ENCODE results near the gene SMARCA5.

Gene SMARCA5

GRCh38 chr4:143531788-143532491, 18.4 kb downstream of the SMARCA5 start:
- DNase-seq: no peak

- no peak for DNase-seq
These were observed 25.6 kb downstream of the SMARCA5 start for GRCh38 chr4:143538979-143539669.

- DNase-seq: no peak
These were observed 26.1 kb downstream of the SMARCA5 start for GRCh38 chr4:143539670-143540023.

- DNase-seq: no peak
These were observed 36.4 kb downstream of the SMARCA5 start for GRCh38 chr4:143549928-143550327.

- no peak for DNase-seq
These were observed 41.5 kb downstream of the SMARCA5 start for GRCh38 chr4:143554728-143555597.

GRCh38 chr4:143555676-143556075, 42.2 kb downstream of the SMARCA5 start:
- DNase-seq: no peak

- DNase-seq: no peak
These were observed 44.8 kb downstream of the SMARCA5 start for GRCh38 chr4:143558286-143558685.

- DNase-seq: peak; percentile 67
These were observed 45.6 kb downstream of the SMARCA5 start for GRCh38 chr4:143558823-143559756.

GRCh38 chr4:143559757-143560147, 46.2 kb downstream of the SMARCA5 start:
- DNase-seq: peak; percentile 47

GRCh38 chr4:143564472-143564871, 51.0 kb downstream of the SMARCA5 start:
- no peak for DNase-seq

- DNase-seq: no peak
These were observed 61.8 kb downstream of the SMARCA5 start for GRCh38 chr4:143575331-143575730.

GRCh38 chr4:143581331-143581946, 67.9 kb downstream of the SMARCA5 start:
- no peak for DNase-seq

GRCh38 chr4:143585548-143585947, 72.0 kb downstream of the SMARCA5 start:
- DNase-seq: no peak

- DNase-seq: no peak
These were observed 72.6 kb downstream of the SMARCA5 start for GRCh38 chr4:143586080-143586479.

GRCh38 chr4:143587703-143588102, 74.2 kb downstream of the SMARCA5 start:
- DNase-seq: no peak

- no peak for DNase-seq
These were observed 83.8 kb downstream of the SMARCA5 start for GRCh38 chr4:143597276-143597675.

- DNase-seq: no peak
These were observed 85.3 kb downstream of the SMARCA5 start for GRCh38 chr4:143598816-143599215.

GRCh38 chr4:143599827-143600226, 86.3 kb downstream of the SMARCA5 start:
- no peak for DNase-seq

- DNase-seq: no peak
These were observed 93.0 kb downstream of the SMARCA5 start for GRCh38 chr4:143606480-143606879.

All from stimulated activated CD4-positive, alpha-beta T cell treated with anti-CD3 and anti-CD28 coated beads, Interleukin-4, amount 100 ng/mL, for 1 hour (primary cell).